Islet precursor cell (in vitro differentiated cells): Measurements from ENCODE around the gene SYNM.

Experiments
- DNase-seq: peaks from one replicate; pipeline ENCODE4 v3.0.0-alpha.2; 2018

SYNM gene

GRCh38 chr15:99086327-99086667, 18.6 kb upstream of the SYNM start:
- DNase-seq: peak; percentile 13

DNA sequence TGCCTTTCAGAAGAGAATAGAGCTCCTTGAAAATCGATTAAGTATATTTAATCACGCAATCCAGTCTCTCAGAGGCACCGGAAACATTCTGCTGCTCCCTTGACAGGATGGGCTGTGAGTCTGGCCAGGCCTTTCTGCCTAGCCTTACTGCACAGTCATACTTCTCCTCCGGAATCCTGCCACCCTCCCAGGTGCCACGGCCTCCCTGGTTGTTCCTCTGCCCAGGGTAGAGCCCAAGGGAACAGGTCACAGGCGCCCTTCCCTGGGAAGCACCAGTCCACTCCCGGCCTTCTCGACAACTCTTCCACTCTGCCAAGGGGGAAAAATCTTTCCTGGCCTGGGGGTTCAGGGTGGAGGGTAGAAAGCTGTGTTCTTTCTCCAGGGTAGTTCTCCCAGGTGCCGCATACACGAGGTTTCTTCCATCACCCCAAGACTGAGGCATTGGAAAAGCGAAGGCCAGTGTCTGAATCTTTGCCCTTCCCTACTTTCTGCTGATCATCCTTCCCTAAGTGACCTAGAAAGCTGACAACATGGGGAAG, 17.4 kb upstream of the SYNM start:
- peak; percentile 44 for DNase-seq

- DNase-seq: peak; percentile 27
Measured at GRCh38 chr15:99090011-99090699, 14.7 kb upstream of the SYNM start.

GRCh38 chr15:99090938-99091337, 13.9 kb upstream of the SYNM start:
- DNase-seq: peak; percentile 29

DNA sequence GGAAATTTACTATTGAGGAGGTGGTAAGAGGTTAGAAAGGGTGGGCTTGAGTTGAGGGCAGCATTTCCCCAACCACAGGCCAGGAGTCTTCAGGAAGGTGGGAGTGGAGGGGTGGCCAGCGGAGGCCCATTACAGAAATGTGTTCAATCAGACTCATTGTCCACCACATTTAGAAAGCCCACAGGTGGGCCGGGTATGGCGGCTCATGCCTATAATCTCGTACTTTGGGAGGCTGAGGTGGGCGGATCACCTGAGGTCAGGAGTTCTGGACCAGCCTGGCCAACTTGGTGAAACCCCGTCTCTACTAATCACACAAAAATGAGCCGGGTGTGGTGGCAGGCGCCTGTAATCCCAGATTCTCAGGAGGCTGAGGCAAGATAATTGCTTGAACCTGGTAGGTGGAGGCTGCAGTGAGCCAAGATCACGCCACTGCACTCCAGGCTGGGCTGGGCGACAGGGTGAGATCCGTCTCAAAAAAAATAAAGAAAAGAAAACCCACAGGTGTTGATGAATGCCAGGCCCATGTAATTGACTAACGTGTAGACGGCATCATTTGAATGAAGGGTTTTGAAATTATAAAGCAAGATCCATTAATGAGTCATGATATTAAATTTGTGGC, 12.2 kb upstream of the SYNM start:
- DNase-seq: peak; percentile 27

DNA sequence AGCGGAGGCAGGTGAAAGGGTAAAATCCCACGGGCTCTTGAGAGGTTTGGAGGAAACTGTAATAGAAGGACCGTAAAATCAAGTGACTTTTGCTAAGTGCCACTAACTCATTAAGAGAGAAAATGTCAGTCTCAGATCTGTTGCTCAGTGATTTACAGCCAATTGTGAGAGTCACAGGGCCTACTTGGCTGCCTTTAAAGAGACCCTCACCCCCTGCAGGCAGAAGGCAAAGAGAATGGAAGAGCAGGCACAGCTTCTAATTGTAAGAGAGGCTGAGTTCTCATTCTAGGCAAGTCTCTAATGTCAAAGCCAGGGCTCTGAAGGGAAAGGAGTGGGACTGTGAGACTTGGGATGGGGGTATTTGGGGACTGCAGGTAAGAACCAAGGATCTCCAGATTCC, 9.3 kb upstream of the SYNM start:
- peak; percentile 60 for DNase-seq

DNA sequence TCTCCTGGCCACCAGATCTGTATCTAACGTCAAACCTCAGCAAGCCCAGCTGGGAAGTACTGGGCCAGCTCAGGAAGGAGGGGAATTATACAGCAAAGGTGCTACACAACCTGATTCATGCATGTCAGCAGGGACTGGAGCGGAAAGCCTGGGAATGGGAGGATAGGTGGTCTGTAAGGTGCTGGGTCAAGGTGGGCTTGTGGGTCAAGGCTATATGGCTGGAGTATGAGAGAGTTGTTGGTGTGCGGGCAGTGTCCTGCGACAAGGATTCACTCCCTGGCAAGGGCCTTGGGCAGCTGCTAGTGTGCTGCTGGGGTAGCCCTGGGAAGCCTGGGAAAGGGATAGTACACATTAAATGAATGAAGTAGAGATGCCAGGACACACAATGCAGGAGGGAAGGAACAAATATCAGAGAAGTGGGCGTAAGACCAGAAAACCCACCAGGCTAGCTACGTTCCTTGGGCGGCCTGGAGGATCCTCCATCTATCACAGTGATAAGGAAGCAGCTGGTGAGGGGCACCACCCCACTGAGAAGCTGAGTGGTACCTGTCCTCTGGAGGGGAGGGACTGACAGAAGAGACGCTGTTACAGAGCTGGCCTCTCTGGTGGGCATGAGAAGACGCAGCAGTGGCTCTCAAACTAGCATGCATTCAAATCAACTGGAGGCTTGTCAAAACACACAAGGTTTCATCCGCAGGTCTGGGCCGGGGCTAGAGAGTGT, 8.5 kb upstream of the SYNM start:
- peak; percentile 43 for DNase-seq

DNA sequence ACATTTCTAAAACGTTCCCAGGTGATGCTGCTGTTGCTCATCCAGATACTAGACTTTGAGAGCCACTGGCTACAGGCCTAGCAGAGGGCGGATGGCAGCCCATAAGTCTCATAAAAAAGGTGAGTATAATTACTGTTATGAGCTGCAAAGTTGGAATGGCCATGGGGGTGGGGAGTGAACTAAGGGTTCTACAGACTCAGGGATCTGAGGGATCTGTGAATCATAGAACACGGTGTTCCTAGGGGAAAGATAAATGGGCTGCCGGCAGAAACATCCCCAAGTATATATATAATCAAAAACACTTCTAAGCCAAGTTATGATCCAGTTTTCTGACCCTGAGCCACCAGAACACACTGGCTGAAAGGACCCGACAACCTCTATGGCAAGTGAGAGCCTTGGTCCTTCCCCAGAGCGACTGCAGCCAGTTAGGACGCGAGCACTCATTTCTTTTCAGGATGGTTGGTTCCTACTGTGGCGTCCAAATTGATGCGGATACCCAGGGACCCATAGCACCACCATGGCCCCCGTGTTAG, 7.9 kb upstream of the SYNM start:
- DNase-seq: no peak

DNA sequence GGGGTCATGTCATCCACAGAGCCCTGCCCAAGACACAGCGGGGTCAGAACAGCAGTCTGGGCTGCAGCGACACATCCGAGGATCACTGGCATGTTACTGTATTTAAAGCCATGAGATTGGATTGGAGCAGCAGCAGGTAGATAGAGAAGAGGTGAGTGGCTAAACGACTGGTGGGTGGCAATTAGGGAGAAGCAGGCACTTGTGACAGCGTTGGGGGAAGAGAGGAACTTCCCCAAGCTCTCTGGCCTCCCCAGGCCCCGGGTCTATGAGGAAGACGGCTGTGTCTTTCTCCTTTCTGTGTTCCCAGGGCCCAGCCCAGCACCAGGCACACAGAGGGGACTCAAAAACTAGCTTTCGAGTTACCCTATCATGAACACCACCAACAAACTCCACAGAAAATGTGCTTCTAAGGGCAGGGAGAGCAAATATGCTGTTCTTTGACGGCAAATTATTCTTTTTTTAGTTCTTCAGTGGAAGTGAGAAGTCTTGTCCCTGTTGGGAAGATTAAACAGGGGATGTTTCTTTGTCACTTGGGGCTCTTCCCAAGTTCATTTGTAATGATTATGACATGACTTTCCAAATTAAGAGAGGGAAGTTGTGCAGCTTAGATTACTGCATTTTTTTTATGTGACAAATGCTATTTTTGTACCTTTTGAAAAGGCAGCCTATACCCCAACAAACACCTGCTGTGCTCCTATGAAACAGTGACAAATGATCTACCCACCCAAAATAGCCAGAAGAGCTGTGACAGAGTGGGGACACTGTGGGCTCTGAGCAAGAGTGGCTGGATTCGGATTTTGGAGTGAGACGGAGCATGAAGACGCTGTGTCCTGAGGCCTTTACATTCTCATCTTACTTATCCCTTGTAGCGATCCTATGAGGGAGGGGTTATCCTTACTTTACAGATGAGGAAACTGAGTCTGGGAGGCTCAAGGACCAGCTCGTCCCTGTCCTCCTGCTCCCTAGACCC, 7.2 kb upstream of the SYNM start:
- peak; percentile 35 for DNase-seq

DNA sequence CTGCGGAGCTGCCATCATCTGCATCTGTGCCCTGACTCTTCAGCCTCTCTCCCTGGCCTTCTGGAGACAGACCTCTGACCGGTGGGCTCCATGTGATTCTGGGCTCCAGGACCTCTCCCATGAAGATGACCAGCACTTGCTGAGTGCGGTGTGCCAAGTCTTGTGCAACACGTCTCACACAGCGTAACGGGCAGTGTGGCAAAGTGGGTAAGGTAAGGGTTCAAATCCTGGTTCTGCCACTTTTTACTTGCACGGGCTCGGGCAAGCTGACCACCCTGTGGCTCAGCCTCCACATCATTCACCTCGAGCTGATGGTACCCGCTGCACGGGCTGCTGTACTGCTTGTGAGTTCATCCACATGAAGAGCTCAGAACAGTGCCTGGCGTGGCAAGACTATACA, 6.5 kb upstream of the SYNM start:
- peak; percentile 28 for DNase-seq

- peak; percentile 37 for DNase-seq
Measured at GRCh38 chr15:99098991-99099390, 5.9 kb upstream of the SYNM start.

DNA sequence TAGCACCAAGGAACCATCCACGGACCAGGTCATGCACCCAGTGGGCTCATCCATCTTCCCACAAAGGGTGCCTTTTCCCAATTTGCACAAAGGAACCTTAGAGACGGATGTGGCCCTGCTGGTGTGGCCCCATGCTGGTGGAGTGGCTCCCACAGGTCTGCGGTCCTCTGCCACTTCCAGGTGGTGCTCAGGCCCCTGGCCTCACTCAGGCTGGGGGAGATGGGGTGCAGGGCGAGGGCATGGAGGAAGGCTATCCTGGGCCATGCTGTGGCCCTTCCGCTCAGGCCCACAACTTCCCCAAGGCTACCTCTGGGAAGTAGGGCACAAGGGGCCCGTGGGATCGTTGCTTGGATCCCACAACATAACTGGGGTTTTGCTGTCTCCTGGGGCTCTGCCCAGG, 5.2 kb upstream of the SYNM start:
- peak; percentile 17 for DNase-seq

DNA sequence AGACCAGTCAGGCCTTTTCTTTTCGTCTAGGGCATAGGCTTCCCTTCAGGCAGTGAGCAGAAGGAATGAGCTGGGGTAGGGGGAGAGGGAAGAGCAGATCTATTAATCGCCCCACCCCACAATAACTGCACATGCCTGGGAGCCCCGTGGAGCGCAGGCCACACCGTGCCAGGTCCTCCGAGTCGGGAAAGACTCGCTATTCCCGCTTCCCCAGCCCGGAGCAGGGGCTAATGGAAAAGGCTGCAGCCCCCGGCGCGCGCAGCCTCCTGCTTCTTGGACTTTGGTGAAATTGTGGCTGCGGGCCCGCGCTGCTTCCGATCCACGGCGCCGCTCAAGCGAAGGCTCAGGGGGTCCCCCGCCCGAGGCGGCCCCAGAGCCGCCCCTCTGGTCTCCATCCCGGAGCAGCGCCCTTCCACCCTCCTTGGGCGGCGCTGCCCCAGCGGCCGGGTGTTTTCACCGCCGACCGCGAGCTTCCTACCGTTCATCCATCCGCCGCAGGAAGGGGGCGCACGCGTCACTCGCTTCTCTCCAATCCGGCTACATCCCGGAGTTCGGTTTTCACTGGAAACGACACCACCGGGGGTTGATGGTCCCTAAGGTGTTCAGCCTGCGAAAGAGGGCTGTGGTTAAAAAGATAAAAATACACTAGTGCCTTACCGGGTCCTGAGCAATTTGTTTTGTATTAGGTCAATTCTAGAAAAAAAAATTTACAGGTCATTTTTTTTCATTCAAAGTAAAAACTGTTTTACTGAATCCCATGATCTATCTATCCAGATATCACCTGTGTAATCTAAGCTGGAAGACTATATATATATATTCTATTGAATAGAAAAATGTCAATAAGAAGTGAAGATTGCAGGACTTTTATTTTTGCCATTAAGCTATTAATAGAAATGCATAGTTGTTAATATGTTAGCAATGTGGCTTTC, 4.4 kb upstream of the SYNM start:
- DNase-seq: peak; percentile 89

DNA sequence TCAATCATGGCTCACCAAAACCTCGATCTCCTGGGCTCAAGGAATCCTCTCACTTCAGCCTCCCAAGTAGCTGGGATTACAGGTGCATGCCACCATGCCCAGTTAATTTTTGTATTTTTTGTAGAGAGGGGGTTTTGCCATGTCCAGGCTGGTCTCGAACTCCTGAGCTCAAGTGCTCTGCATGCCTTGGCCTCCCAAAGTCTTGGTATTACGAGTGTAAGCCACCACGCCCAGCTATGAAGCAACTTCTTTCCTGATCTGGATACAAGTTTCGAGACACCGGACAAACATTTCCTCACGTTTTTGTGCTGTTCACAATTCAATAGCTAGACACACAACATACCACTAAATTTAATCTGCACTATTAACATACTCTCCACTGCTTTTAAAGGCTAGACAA, 3.4 kb upstream of the SYNM start:
- DNase-seq: peak; percentile 21

DNA sequence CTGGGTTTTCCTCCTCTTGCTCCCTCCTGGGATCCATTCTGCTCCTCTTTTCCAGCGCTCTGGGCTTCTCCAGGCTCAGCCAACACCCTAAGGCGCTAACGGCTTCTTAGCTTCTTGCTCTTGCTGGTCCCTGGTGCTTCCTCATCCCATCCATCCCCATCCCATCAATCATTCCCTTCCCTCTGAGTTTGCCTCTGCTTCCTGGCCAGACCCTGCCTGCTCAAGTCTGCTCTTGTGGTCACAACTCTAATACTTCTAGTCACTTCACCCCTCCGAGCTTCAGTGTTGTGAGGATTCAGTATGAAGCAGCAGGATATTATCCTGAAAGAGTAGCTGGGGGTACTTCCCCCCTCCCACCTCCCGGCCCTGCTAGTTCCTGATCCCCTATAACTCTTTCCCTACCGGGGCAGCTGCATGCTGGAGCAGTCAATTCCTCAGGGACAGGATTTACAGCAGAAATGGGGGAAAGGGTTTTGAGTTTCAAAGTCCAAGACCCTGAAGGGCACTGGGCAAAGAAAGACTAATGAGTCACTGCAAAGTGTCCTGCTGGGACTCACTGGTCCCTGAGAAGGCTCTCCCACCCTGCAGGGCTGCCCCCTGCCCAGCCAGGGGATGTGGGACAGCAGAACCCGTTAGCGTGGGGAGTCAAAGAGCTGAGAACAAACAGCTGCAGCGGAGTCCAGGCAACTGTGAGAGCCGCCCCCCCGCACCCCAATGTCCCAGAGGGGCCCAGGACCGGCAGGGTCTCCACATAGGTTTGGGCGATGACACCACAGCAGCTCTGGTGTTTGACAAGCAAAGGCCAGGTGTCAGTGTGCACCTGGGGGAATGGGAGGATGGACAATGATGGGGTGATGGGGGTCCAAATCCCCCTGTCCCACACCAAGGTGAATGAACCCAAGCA, 2.3 kb upstream of the SYNM start:
- DNase-seq: peak; percentile 58

DNA sequence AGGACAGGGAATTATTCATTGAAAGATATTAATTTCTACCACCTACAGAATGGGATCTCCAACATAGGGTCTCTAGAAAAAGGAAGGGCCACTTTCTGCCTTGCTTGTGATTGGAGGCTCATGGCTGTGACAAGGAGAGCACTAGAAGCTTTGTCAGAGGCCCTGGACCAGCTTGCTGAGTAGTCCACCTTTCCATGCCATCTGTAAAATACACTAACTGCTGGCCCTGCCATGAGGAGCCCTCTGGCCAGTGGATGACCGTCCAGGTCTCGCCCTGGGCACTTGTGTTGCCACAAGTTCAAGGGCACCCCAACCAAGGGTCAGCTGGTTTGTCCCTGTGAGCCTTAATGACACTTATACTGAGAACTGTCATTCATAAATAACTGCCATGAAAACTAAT, 1.6 kb upstream of the SYNM start:
- DNase-seq: peak; percentile 23

DNA sequence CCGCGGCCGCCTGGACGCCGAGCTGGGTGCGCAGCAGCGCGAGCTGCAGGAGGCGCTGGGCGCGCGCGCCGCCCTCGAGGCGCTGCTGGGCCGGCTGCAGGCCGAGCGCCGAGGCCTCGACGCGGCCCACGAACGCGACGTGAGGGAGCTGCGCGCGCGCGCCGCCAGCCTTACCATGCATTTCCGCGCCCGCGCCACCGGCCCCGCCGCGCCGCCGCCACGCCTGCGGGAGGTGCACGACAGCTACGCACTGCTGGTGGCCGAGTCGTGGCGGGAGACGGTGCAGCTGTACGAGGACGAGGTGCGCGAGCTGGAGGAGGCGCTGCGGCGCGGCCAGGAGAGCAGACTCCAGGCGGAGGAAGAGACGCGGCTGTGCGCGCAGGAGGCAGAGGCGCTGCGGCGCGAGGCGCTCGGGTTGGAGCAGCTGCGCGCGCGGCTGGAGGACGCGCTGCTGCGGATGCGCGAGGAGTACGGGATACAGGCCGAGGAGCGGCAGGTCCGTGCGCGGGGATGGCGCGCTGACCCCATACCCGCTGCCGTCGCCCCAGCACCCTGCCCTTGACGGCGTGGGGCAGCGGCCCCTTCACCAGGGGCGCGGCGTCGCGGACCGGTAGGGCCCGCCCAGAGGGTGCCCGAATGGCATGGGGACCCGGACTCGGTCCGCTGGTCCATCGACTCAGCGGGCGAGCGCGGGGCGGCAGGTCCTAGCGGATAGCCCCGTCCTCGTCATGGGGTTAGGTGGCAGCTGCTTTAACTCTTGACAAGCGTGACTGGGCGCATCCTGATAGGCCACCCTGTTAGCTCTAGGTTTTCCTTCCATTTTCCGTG, 848 bp downstream of the SYNM start:
- DNase-seq: peak; percentile 89

- DNase-seq: peak; percentile 23
Measured at GRCh38 chr15:99106417-99107220, 1.7 kb downstream of the SYNM start.
